GM10248 (cell line): ENCODE data around the gene OAS3.
"Not testable (repeated sequence)": the region's sequence is repeated elsewhere in the genome, so short reads cannot be mapped to it uniquely, and the experiment has no call there.

Source experiments
- CTCF ChIA-PET: fragments of 300-600 bp; sonication (Branson Sonifier 250); formaldehyde crosslinking; extraction: SDS; loops from one replicate; lab custom pipeline; 2021; ENCODE audit warnings: antibody characterized with exemption; lab: Yijun Ruan, JAX
- POLR2A ChIA-PET: fragments of 350-650 bp; sonication (Branson Sonifier 250); formaldehyde crosslinking; extraction: SDS; loops from one replicate; lab custom pipeline; 2020; ENCODE audit warnings: antibody characterized with exemption; lab: Yijun Ruan, JAX
- DNase-seq: peaks from one replicate; pipeline ENCODE4 v3.0.0; 2012; ENCODE audit errors: extremely low spot score
- TF ChIP-seq, protein P1 (sequence below): IDR thresholded peaks from 2 replicates; pipeline ENCODE4 v1.5.1; 2012; ENCODE audit warnings: mild to moderate bottlenecking, low read depth; ENCODE audit errors: extremely low read depth, missing control alignments, control extremely low read depth

The OAS3 gene

DNA sequence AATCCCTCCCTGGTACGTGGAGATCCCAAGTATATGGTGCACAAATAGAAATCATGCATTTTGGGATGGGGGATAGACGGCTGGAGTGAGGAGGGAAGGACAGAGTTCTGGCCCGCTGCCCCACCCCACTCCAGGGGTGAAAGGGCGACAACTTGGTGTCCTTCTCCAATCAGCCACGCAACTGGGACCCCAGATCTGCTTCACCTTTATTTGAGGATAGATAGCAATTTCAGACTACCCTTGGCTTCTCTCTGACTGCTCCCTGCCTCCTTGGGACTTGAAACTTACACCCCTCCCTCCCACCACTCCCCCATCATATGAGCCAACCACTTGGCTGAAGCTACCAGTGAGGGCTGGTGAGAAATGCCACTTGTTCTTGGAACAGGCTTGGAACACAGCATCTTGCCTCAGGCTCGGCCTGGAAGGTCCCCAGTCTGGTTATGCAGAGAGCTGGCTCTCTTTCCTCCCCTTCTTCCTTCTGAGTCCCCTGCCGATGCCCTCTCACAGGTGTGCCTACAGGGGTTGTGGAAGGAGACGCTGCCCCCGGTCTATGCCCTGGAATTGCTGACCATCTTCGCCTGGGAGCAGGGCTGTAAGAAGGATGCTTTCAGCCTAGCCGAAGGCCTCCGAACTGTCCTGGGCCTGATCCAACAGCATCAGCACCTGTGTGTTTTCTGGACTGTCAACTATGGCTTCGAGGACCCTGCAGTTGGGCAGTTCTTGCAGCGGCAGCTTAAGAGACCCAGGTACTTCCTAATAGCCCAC lies 8.1 kb downstream of the OAS3 start:
- TF ChIP-seq, protein P1, sequence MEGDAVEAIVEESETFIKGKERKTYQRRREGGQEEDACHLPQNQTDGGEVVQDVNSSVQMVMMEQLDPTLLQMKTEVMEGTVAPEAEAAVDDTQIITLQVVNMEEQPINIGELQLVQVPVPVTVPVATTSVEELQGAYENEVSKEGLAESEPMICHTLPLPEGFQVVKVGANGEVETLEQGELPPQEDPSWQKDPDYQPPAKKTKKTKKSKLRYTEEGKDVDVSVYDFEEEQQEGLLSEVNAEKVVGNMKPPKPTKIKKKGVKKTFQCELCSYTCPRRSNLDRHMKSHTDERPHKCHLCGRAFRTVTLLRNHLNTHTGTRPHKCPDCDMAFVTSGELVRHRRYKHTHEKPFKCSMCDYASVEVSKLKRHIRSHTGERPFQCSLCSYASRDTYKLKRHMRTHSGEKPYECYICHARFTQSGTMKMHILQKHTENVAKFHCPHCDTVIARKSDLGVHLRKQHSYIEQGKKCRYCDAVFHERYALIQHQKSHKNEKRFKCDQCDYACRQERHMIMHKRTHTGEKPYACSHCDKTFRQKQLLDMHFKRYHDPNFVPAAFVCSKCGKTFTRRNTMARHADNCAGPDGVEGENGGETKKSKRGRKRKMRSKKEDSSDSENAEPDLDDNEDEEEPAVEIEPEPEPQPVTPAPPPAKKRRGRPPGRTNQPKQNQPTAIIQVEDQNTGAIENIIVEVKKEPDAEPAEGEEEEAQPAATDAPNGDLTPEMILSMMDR: no peak
- DNase-seq: no peak
- ChIA-PET POLR2A (no interaction called here), CTCF (no interaction called here)

DNA sequence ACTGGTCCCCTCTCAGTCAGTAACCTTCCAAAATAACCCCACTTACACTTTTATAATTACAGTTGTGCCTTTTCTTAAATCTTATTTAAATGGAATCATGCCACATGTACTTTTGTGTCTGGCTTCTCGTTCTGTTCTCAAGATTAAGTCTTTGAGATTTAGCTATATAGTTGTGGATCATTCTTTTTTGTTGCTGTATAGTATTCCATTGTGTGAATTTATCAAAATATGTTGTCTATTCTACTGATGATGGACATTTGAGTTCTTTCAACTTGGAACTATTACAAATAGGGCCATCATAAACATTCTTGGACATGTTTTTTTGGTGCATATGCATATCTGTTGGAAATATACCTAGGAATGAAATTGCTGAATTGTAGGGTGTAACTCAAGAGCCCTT lies 9.0 kb downstream of the OAS3 start:
- POLR2A ChIA-PET: no interaction called here
- CTCF ChIA-PET: no interaction called here
- TF ChIP-seq, protein P1: no peak
- no peak for DNase-seq

DNA sequence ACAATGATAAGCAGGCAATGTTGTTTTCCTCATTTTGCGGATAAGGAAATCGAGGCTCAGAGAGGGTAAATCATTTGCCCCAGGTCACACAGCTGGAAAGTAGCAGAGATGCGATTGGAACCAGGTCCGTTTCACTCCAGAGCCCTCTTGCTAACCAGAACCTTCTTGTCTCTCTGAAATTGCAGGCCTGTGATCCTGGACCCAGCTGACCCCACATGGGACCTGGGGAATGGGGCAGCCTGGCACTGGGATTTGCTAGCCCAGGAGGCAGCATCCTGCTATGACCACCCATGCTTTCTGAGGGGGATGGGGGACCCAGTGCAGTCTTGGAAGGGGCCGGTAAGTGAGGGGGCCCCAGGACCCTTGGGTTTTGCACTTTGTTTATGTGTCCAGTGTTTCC lies 9.5 kb downstream of the OAS3 start:
- ChIA-PET POLR2A (no interaction called here), CTCF (interaction anchor here (1.2 to 2.9 kb wide), 2 partner anchors 47 to 82 kb away, joined by 4 to 10 read pairs; no protein-coding TSS in a partner anchor)
- TF ChIP-seq, protein P1: no peak
- no peak for DNase-seq

DNA sequence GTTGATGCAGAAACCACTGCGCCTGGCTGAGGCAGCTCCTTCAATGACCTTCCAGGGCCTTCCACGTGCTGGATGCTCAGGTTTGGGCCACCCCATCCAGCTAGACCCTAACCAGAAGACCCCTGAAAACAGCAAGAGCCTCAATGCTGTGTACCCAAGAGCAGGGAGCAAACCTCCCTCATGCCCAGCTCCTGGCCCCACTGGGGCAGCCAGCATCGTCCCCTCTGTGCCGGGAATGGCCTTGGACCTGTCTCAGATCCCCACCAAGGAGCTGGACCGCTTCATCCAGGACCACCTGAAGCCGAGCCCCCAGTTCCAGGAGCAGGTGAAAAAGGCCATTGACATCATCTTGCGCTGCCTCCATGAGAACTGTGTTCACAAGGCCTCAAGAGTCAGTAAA lies 10.5 kb downstream of the OAS3 start:
- no peak for DNase-seq
- ChIA-PET POLR2A (no interaction called here), CTCF (interaction anchor here (1.2 to 2.9 kb wide), 2 partner anchors 48 to 81 kb away, joined by 4 to 10 read pairs; no protein-coding TSS in a partner anchor)
- TF ChIP-seq, protein P1: no peak

DNA sequence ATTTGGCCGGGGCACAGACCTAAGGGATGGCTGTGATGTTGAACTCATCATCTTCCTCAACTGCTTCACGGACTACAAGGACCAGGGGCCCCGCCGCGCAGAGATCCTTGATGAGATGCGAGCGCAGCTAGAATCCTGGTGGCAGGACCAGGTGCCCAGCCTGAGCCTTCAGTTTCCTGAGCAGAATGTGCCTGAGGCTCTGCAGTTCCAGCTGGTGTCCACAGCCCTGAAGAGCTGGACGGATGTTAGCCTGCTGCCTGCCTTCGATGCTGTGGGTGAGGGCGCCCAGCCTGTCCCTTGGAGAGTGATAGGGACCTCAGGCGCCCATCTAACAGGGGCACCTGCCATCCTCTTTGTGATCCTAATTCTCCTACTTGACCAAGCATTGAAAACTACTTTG lies 12.4 kb downstream of the OAS3 start:
- POLR2A ChIA-PET: no interaction called here
- DNase-seq: no peak
- CTCF ChIA-PET: interaction anchor here (1.0 to 2.9 kb wide), 4 partner anchors 12 to 81 kb away, joined by 3 to 10 read pairs (median 4); no protein-coding TSS in a partner anchor
- TF ChIP-seq, protein P1: no peak

DNA sequence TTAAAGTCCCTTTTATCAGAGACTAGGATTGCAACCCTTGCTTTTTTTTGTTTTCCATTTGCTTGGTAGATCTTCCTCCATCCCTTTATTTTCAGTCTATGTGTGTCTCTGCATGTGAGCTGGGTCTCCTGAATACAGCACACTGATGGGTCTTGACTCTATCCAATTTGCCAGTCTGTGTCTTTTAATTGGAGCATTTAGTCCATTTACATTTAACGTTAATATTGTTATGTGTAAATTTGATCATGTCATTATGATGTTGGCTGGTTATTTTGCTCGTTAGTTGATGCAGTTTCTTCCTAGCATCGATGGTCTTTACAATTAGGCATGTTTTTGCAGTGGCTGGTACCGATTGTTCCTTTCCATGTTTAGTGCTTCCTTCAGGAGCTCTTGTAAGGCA lies 18.9 kb downstream of the OAS3 start:
- DNase-seq, POLR2A ChIA-PET: not testable (repeated sequence)
- CTCF ChIA-PET: interaction anchor here (1.4 kb wide), 1 partner anchor 92 kb away, joined by 3 read pairs; no protein-coding TSS in a partner anchor

DNA sequence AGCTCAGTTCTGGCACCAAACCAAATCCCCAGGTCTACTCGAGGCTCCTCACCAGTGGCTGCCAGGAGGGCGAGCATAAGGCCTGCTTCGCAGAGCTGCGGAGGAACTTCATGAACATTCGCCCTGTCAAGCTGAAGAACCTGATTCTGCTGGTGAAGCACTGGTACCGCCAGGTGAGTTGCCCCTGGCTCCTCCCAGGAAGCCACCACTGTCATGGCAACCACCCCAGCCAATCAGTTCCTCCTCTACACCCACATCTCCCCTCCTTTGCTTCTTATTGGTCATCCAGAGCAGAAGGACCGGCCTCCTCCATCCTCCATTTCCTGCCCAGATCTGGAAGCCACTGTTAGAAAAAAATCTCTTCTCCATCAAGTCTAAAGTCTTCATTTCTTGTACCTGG lies 22.8 kb downstream of the OAS3 start:
- DNase-seq: no peak
- ChIA-PET POLR2A (no interaction called here), CTCF (interaction anchor here (1.4 to 1.7 kb wide), 3 partner anchors 17 to 224 kb away, joined by 3 to 4 read pairs (median 3); partner anchors contain the start of genes DDX54, OAS2 and RITA1)
- TF ChIP-seq, protein P1: no peak
